HepG2 (cell line): ENCODE data around the gene GADL1. TPM values are rescaled to one million over a fixed set of nuclear protein-coding genes. Genes with fewer than 3 reads are reported as not detected.

Source experiments
- ATAC-seq: fragments of 200-7000 bp; cut with Tn5 transposase; 3 replicates; pipeline ENCODE4 v1.9.1; 2020; ENCODE audit warnings: mild to moderate bottlenecking, moderate library complexity
- BruUV-seq: library from RNA; stranded (reverse); fragments of 400-500 nt; replicated peaks from 2 replicates; lab custom pipeline; 2021; lab: Mats Ljungman, UMichigan
- CTCF ChIA-PET: fragments of 300-600 bp; formaldehyde crosslinking; extraction: SDS; loops from one replicate; lab custom pipeline; 2021; ENCODE audit warnings: low total read pairs, inconsistent platforms, low intra/inter-chr PET ratio; lab: Yijun Ruan, JAX
- POLR2A ChIA-PET: fragments of 350-600 bp; sonication (Branson Sonifier 250); formaldehyde crosslinking; loops from one replicate; lab custom pipeline; 2020; ENCODE audit warnings: antibody characterized with exemption, inconsistent platforms; lab: Yijun Ruan, JAX
- DNase-seq: peaks from one replicate; pipeline ENCODE4 v3.0.0-alpha.2; 2015; ENCODE audit warnings: low spot score
- FAIRE-seq: peaks from 3 replicates; lab custom pipeline; 2011; peaks lifted over from hg19 to GRCh38; lab: Jason Lieb, UNC
- H2AFZ ChIP-seq: one replicate; pipeline ENCODE4 v1.6.1; 2011; ENCODE audit warnings: low read length, inconsistent platforms
- H3K27ac ChIP-seq: fragments of 300-600 bp; 3 replicates; pipeline ENCODE4 v1.8.0; 2011; ENCODE audit warnings: mixed run types, mild to moderate bottlenecking, mixed read lengths, low read length, inconsistent platforms; ENCODE audit not compliant: insufficient read depth; ENCODE audit errors: extremely low read length
- H3K27me3 ChIP-seq, 2 experiments: fragments of 200-600 bp in 1 of 2; 2 replicates in 1 of 2; 3 replicates in 1 of 2; pipeline versions ENCODE4 v1.6.0 to v1.8.0; 2011; ENCODE audit warnings: low read length in 2 of 2, mild to moderate bottlenecking in 2 of 2, moderate library complexity in 2 of 2, inconsistent platforms in 1 of 2; ENCODE audit not compliant: insufficient read depth in 2 of 2, control insufficient read depth in 1 of 2
- H3K36me3 ChIP-seq, 2 experiments: fragments of 200-600 bp in 1 of 2; replicated peaks in 1 of 2; 2 replicates in 1 of 2; 3 replicates in 1 of 2; pipeline versions ENCODE4 v1.5.1 to v1.8.0; 2011; ENCODE audit warnings: low read length in 2 of 2, inconsistent platforms in 1 of 2; ENCODE audit not compliant: insufficient read depth in 2 of 2, control insufficient read depth in 1 of 2
- H3K4me1 ChIP-seq: 2 replicates; pipeline ENCODE4 v1.5.1; 2012; ENCODE audit warnings: low read length, inconsistent platforms; ENCODE audit not compliant: insufficient read depth
- H3K4me2 ChIP-seq: 2 replicates; pipeline ENCODE4 v1.6.0; 2011; ENCODE audit warnings: low read depth, low read length, inconsistent platforms
- H3K4me3 ChIP-seq, 3 experiments: fragments of 200-600 bp in 1 of 3; sonication (generic), shearing (Covaris generic) in 1 of 3; replicated peaks in 1 of 3; 2 replicates each; pipeline ENCODE4 v1.5.1; 2011 to 2016; ENCODE audit warnings: low read length in 3 of 3, inconsistent platforms in 2 of 3, low read depth in 2 of 3, mild to moderate bottlenecking in 2 of 3, control low read depth in 1 of 3, mixed read lengths in 1 of 3; ENCODE audit not compliant: insufficient read depth in 1 of 3
- H3K79me2 ChIP-seq: one replicate; pipeline ENCODE4 v1.6.1; 2011; ENCODE audit warnings: low read length, inconsistent platforms; ENCODE audit not compliant: insufficient read depth
- H3K9ac ChIP-seq: 2 replicates; pipeline ENCODE4 v1.6.0; 2011; ENCODE audit warnings: mild to moderate bottlenecking, low read depth, low read length, inconsistent platforms; ENCODE audit not compliant: insufficient read depth
- H3K9me3 ChIP-seq: 2 replicates; pipeline ENCODE4 v1.5.1; 2012; ENCODE audit warnings: mild to moderate bottlenecking, low read length
- H4K20me1 ChIP-seq: 2 replicates; pipeline ENCODE4 v1.6.0; 2011; ENCODE audit warnings: inconsistent platforms, mild to moderate bottlenecking, low read length, moderate library complexity; ENCODE audit not compliant: insufficient read depth
- AGO2 ChIP-seq: fragments of 200-400 bp; formaldehyde crosslinking; optimal IDR thresholded peaks from 2 replicates; pipeline ENCODE3; 2017; ENCODE audit warnings: mild to moderate bottlenecking, low read depth, low read length, moderate library complexity
- HDAC2 ChIP-seq: sonication (generic); formaldehyde crosslinking; IDR thresholded peaks from 2 replicates; pipeline ENCODE4 v1.4.0; 2020; ENCODE audit warnings: missing genetic modification reagents
- MAFF ChIP-seq: IDR thresholded peaks from 2 replicates; pipeline ENCODE4 v1.6.1; 2011; ENCODE audit warnings: low read depth, low read length, improper control_type of control experiment
- MAFK ChIP-seq, 2 experiments: IDR thresholded peaks in 1 of 2; conservative IDR thresholded peaks in 1 of 2; 2 replicates each; pipeline ENCODE4 v1.6.1; 2011; ENCODE audit warnings: improper control_type of control experiment in 2 of 2, low read length in 2 of 2
- PHF5A ChIP-seq: IDR thresholded peaks from one replicate; pipeline ENCODE4 v1.6.1; 2018; ENCODE audit warnings: low read depth, missing genetic modification reagents; ENCODE audit not compliant: unreplicated experiment
- POLR2AphosphoS5 ChIP-seq: IDR thresholded peaks from 2 replicates; pipeline ENCODE4 v1.6.1; 2012; ENCODE audit warnings: low read depth, low read length
- POLR2G ChIP-seq: fragments of 200-400 bp; formaldehyde crosslinking; IDR thresholded peaks from 2 replicates; pipeline ENCODE4 v1.6.1; 2018; ENCODE audit warnings: mild to moderate bottlenecking, low read depth, low read length, moderate library complexity
- RAD21 ChIP-seq: fragments of 450-650 bp; formaldehyde crosslinking; IDR thresholded peaks from 2 replicates; pipeline ENCODE4 v1.5.0; 2020; ENCODE audit warnings: mild to moderate bottlenecking
- RBM22 ChIP-seq: fragments of 200-400 bp; formaldehyde crosslinking; optimal IDR thresholded peaks from 2 replicates; pipeline ENCODE3; 2017; ENCODE audit warnings: mild to moderate bottlenecking, low read length, moderate library complexity
- SOX5 ChIP-seq: IDR thresholded peaks from 2 replicates; pipeline ENCODE4 v1.6.1; 2016; ENCODE audit warnings: borderline replicate concordance
- ZEB1 ChIP-seq: IDR thresholded peaks from 2 replicates; pipeline ENCODE4 v1.6.1; 2012; ENCODE audit warnings: mild to moderate bottlenecking, low read depth, inconsistent platforms; ENCODE audit not compliant: insufficient replicate concordance
- ZNF337 ChIP-seq: sonication (generic); formaldehyde crosslinking; IDR thresholded peaks from 2 replicates; pipeline ENCODE4 v1.5.1; 2020; ENCODE audit warnings: missing genetic modification reagents, low read depth, mild to moderate bottlenecking, borderline replicate concordance
- ZNF615 ChIP-seq: sonication (generic); formaldehyde crosslinking; IDR thresholded peaks from 2 replicates; pipeline ENCODE4 v1.5.0; 2020; ENCODE audit warnings: mild to moderate bottlenecking, missing genetic modification reagents, borderline replicate concordance
- ZNF619 ChIP-seq: sonication (generic); formaldehyde crosslinking; IDR thresholded peaks from 2 replicates; pipeline ENCODE4 v1.4.0; 2020; ENCODE audit warnings: mild to moderate bottlenecking, missing genetic modification reagents
- ZSCAN31 ChIP-seq: sonication (generic); formaldehyde crosslinking; IDR thresholded peaks from 2 replicates; pipeline ENCODE4 v1.5.0; 2020; ENCODE audit warnings: low read depth, mild to moderate bottlenecking, missing genetic modification reagents
- WGBS: methylation state at CpG from one replicate; pipeline ENCODE4 v1.1.6; 2017; ENCODE audit warnings: low lambda C conversion rate; 5-methylcytosine and 5-hydroxymethylcytosine counted together
- in situ Hi-C: cut with HindIII; loops from 2 replicates; pipeline ENCODE4 v1.10.0; 2017; ENCODE audit warnings: low pct_unique_long_range_greater_than_20kb; ENCODE audit not compliant: extremely low pct_ligation_motif_present
- intact Hi-C: fragments of 100-400 bp; cut with micrococcal nuclease; formaldehyde crosslinking; loops from one replicate; pipeline ENCODE4 v1.10.0; 2022; ENCODE audit not compliant: unreplicated experiment
- polyA plus RNA-seq, 8 experiments: library from polyadenylated mRNA; depleted of rRNA in 3 of 8; stranded (reverse) in 7 of 8; unstranded in 1 of 8; fragments of >200 nt; fragmentation: Illumina TruSeq in 4 of 8; extraction: Trizol in 4 of 8; gene quantifications; 2 replicates each; pipeline versions ENCODE4 v1.2.1 to v1.2.3, GENCODE V29; 2011 to 2016; ENCODE audit warnings: low read depth in 4 of 8, missing spikeins in 1 of 8, mixed read lengths in 1 of 8; ENCODE audit not compliant: insufficient read depth in 1 of 8
- total RNA-seq, 5 experiments: library from RNA; depleted of rRNA; stranded (reverse); fragments of >200 nt; fragmentation: Illumina TruSeq; extraction: Trizol; gene quantifications; 2 replicates each; pipeline ENCODE4 v1.2.3, GENCODE V29; 2016; ENCODE audit warnings: low read depth in 1 of 5
- TF ChIP-seq, protein P1 (sequence below): sonication (generic); formaldehyde crosslinking; IDR thresholded peaks from 2 replicates; pipeline ENCODE4 v1.5.1; 2020; ENCODE audit warnings: mild to moderate bottlenecking, missing genetic modification reagents, moderate library complexity
- TF ChIP-seq, protein P2 (sequence below): sonication (generic); formaldehyde crosslinking; IDR thresholded peaks from 2 replicates; pipeline ENCODE4 v1.5.0; 2020; ENCODE audit warnings: mild to moderate bottlenecking, missing genetic modification reagents

The GADL1 gene
- total and polyA plus RNA-seq, 2 of the 13 experiments (the other 11 are each of a cell fraction or from before 2014, with no cell fraction given): not detected

DNA sequence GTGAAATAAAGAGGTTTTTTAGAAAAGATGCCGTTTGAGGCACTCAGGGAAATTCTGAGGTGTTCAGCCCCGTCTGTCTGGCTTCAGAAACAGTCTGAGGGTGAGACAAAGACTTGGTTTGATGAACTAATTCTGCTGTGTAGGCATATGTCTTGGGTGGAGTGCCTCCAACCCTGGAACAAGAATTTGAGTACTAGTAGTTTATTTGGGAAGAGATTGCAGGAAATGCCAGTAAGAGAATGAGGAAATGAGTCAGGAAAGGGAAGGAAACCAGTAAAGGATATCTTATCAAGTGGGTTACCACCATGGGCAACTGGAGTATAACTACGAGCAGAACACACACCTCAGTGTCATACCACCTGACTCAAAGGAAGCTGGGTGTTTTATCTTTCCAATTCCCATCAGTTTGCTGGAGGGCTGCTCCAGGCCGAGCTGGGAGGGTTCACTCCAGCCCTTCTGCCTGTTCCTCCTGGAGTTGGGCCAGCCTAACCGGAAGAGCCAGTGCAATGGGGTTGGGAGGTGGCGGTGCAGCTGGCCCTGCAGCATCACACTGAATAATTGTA is 212.7 kb downstream of the GADL1 start:
- H3K27me3 ChIP-seq: no peaks in the 10 kb centered on the region
- ATAC-seq: peak; percentile 10; the same call in 2 of the 3 replicates
- H3K9me3 ChIP-seq: no peaks in the 10 kb centered on the region
- TF ChIP-seq RAD21 (CRISPR knock-in tag) (no peak), HDAC2 (no peak), RBM22 (peak; percentile 82), ZNF337 (no peak), ZNF619 (CRISPR knock-in tag) (no peak), POLR2AphosphoS5 (0 out of 2 replicates have a peak, but pooled peaks have one; percentile 4), ZSCAN31 (no peak), POLR2G (peak; percentile 27; the same call in 1 of the 2 replicates), ZNF615 (CRISPR knock-in tag) (no peak), SOX5 (CRISPR knock-in tag) (no peak), PHF5A (CRISPR knock-in tag) (no peak), ZEB1 (no peak), MAFF (0 out of 2 replicates have a peak, but pooled peaks have one; percentile 13), AGO2 (peak; percentile 91), MAFK (conservative IDR thresholded peaks at IDR 0.05 in 1 of 2, IDR thresholded peaks at IDR 0.05 in 1 of 2; ENCODE audit: low read length in 2 of 2) (peak; percentile 26 to 41; a peak in 2 of 4 replicates)
- TF ChIP-seq, protein P1, sequence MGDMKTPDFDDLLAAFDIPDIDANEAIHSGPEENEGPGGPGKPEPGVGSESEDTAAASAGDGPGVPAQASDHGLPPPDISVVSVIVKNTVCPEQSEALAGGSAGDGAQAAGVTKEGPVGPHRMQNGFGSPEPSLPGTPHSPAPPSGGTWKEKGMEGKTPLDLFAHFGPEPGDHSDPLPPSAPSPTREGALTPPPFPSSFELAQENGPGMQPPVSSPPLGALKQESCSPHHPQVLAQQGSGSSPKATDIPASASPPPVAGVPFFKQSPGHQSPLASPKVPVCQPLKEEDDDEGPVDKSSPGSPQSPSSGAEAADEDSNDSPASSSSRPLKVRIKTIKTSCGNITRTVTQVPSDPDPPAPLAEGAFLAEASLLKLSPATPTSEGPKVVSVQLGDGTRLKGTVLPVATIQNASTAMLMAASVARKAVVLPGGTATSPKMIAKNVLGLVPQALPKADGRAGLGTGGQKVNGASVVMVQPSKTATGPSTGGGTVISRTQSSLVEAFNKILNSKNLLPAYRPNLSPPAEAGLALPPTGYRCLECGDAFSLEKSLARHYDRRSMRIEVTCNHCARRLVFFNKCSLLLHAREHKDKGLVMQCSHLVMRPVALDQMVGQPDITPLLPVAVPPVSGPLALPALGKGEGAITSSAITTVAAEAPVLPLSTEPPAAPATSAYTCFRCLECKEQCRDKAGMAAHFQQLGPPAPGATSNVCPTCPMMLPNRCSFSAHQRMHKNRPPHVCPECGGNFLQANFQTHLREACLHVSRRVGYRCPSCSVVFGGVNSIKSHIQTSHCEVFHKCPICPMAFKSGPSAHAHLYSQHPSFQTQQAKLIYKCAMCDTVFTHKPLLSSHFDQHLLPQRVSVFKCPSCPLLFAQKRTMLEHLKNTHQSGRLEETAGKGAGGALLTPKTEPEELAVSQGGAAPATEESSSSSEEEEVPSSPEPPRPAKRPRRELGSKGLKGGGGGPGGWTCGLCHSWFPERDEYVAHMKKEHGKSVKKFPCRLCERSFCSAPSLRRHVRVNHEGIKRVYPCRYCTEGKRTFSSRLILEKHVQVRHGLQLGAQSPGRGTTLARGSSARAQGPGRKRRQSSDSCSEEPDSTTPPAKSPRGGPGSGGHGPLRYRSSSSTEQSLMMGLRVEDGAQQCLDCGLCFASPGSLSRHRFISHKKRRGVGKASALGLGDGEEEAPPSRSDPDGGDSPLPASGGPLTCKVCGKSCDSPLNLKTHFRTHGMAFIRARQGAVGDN (CRISPR knock-in tag): 0 out of 2 replicates have a peak, but pooled peaks have one; percentile 14
- TF ChIP-seq, protein P2, sequence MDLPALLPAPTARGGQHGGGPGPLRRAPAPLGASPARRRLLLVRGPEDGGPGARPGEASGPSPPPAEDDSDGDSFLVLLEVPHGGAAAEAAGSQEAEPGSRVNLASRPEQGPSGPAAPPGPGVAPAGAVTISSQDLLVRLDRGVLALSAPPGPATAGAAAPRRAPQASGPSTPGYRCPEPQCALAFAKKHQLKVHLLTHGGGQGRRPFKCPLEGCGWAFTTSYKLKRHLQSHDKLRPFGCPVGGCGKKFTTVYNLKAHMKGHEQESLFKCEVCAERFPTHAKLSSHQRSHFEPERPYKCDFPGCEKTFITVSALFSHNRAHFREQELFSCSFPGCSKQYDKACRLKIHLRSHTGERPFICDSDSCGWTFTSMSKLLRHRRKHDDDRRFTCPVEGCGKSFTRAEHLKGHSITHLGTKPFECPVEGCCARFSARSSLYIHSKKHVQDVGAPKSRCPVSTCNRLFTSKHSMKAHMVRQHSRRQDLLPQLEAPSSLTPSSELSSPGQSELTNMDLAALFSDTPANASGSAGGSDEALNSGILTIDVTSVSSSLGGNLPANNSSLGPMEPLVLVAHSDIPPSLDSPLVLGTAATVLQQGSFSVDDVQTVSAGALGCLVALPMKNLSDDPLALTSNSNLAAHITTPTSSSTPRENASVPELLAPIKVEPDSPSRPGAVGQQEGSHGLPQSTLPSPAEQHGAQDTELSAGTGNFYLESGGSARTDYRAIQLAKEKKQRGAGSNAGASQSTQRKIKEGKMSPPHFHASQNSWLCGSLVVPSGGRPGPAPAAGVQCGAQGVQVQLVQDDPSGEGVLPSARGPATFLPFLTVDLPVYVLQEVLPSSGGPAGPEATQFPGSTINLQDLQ: no peak
- no peak overlapping the region for H3K4me3 ChIP-seq
- WGBS: 96% methylated on average over 5 of the region's 6 CpGs
- intact Hi-C loops: no loop called here
- ChIA-PET CTCF (no interaction called here), POLR2A (no interaction called here)
- H3K9ac ChIP-seq: no peak overlapping the region
- H3K4me2 ChIP-seq: no peak overlapping the region
- DNase-seq: no peak
- H3K79me2 ChIP-seq: peaks cover 62% of the 10 kb centered on the region
- H2AFZ ChIP-seq: no peak overlapping the region
- peaks cover 82% of the 10 kb centered on the region for H4K20me1 ChIP-seq
- peaks cover 37 to 89% of the 10 kb centered on the region in 2 experiments for H3K36me3 ChIP-seq
- in situ Hi-C loops: no loop called here
- FAIRE-seq: no peak
- H3K27ac ChIP-seq: no peak overlapping the region
- no TSS peak for BruUV-seq
- peaks cover 20% of the 10 kb centered on the region for H3K4me1 ChIP-seq
